Activated CD4-positive, alpha-beta T cell treated with anti-CD3 and anti-CD28 coated beads, Interleukin-2, Interleukin-4, amounts not matched to agents 100 ng/mL and 50 ng/mL, durations not matched to agents 16 hours and 8 hours (primary cell): ENCODE results near the gene IGSF9.
A peak's percentile ranks its signal among the peaks of the same experiment; 100 is the strongest.

Experiments
- DNase-seq: peaks from one replicate; pipeline ENCODE4 v3.0.0-alpha.2; 2020; ENCODE audit warnings: low spot score

Gene IGSF9

DNA sequence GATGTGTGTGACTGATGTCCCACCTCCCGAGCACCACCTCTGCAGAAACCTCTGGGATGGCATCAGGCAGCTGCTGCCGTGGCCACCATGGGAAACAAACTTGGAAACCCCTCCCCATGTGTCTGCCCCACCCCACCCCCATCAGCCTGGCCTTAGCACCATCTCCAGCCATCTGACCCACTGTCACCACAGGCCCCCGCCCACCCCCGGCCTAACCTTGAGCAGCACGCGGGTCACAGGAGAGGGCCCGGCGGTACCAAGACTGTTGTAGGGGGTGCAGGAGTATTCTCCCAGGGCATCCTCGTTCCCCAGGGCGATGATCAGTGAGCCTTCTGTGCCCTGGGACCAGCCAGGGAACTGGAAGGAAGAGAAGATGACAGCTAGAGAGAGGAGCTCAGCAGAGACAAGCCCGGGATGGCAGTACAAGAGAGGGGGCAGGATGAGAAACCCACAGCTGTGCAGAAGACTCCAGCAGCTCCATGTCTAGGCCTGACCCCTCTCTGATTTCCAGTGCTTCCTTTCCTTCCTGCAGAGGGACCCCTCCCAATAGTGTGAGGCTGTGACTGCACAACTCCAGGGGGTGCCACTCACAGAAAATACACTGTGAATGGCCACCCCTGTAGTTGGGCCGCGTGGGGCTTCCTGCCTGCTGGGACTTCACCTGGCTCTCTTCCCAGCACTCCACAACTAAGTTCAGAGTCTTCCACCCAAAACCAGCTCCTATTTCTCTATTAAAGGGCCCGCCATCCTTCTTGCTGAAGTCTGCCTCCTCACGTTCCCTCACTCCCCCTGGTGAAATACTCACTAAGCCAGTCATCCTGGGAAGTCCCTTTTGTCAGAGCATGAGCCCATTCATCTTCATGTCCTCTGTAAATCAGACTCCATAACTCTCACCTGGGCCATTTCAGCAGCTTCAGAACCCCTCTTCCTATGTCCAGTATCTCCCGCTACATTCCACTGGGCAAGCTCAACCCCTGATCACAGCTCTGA, 12.8 kb downstream of the IGSF9 start:
- DNase-seq = no peak

DNA sequence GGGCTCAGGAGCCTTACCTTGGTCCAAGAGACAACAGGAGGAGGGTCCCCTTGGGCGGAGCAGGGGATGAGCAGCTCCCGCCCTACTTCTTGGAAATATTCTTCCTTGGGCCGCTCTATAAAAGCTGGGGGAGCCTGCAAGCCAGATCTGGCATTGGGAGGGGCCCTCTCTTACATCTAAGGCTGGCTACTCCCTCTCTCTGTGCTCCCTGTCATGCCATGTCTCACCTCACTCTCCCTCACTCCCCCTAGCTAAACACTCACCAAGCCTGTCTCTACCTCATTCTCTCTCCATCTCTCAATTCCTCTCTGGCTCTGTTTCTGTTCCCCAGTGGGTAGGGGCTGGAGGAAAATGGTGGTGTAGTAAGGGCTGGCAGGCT, 13.6 kb downstream of the IGSF9 start:
- DNase-seq = no peak

DNA sequence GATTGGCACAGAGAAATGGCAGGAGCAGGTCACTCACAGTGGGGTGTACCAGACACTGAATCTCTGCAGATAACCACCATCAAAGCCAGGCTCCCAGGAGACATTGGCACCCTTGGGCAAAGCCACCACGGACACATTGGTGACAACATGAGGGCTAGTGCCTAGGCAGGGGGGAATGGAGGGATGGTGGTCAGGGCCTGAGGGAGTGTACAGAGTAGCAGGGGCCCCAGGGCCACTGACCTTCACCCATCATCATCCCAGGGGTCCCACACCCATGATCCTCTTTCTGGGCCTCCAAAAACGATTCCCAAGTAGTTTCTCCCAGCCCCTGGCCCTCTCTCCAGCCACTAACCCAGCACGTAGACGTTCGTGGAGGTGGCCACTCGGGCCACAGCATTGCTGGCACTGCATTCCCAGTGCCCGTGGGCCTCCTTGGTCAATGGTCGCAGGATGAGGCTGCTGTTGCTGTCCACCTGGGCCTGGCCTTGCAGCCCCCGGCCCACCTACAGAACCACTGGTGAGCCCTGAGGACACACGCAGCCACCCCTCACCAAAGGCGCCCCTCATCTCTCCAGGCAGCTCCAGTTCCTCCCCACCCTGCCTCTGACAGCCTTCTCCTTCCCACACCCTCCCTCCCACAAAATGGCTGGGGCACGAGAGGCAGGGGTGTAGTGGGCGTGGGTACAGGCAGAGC, 14.2 kb downstream of the IGSF9 start:
- DNase-seq = no peak

DNA sequence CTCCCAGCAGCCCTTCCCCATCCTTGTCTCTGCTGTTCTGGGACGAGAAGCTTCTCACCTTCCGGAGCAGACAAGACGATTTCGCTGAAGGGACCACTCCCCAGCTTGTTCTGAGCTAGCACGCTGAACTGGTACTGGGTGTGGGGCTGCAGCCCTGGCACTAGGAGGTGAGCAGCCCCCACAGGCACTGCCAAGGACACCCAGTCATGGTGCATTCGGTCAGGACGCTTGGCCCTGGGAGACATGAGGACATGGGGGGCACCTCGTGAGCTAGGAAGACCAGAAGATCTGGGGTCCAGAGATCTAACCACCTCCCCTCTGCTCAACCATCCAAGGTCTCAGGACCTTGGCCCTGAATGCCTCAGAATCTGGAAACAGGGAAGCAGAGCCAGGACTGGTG, 14.8 kb downstream of the IGSF9 start:
- no peak for DNase-seq

DNA sequence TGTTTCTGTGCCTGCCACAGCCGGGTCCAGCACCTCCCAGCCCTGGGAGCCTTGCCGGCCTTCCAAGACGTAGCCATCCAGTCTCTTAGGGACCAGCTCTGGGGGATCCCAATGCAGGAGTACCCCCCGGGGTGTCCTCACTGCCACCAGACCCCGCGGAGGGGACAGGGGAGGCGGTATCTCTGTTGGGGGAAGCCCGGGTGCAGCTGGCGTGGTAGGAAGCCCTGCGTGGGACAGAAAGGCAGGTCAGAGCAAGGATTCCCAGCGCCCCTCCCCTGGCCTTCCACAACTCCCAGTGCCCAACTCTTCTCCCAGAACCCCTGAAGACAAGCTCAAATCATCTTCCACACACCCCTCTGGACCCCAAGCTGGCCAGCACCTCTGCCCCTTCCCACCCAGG, 15.2 kb downstream of the IGSF9 start:
- DNase-seq = no peak

DNA sequence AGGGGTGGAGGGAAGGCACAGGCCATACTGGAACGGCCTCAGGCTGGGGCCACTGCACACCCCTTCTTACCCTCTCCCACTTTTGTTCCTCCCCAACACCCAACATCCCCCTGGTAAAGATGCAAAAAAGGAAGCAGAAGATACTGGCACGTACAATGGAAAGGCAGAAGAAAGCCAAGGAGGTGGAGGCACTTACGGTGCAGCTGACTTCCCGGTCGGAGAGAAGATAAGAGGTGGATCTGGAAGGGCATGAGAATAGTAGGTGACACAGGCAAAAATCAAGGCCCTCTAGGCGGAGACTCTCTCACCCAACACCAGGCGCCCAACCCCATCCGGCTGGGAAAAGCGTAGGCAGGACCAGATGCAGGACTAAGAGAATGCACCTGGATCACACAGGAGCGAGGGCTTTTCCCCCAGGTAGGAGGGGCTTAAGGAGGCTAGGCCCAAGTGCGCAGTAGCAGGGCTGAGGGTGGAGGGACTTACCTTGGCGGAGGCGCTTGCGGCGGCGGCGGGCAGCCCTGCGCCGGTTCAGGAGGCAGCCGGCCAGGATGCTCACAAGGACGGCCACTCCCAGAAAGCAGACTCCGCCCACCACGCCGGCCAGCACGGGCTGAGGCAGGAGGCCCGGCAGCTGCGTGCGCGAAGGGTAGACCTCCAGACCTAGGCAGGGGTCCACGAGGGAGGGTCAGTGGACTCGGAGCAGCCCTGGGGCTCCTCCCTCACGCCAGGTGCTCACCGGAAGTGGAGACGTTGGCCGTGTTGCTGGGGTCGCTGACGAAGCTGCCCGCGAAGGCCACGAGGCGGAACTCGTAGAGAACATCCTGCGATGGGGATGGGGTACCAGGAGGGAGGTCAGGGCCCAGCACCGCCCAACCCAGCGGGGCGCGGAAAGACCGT, 16.0 kb downstream of the IGSF9 start:
- no peak for DNase-seq

DNA sequence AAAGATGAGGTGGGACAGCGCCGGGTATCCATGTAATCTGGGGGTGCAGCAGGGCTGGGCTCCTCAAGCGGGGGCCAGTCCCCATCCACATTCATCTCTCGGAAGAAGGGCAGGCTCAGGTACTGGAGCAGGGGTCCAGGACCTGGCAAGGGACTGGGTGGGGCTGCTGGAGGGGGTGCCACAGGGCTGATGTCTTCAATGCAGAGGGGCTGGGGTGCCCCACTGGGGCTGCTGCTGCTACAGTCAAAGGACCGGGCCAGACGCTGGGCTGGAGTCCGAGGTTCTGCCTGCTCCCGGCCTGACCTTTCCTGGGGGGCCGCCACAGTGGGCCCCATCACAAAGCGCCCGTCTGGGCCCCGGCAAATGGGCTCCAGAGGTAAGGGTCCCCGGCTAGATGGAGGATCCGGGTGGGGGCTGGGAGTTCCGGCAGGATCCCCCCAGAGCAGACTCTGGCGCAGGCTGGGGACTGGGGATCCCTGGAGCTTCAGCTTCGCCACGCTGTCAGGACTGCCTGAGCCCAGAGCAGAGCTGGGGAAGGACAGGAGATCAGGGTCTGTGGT, 16.8 kb downstream of the IGSF9 start:
- no peak for DNase-seq

DNA sequence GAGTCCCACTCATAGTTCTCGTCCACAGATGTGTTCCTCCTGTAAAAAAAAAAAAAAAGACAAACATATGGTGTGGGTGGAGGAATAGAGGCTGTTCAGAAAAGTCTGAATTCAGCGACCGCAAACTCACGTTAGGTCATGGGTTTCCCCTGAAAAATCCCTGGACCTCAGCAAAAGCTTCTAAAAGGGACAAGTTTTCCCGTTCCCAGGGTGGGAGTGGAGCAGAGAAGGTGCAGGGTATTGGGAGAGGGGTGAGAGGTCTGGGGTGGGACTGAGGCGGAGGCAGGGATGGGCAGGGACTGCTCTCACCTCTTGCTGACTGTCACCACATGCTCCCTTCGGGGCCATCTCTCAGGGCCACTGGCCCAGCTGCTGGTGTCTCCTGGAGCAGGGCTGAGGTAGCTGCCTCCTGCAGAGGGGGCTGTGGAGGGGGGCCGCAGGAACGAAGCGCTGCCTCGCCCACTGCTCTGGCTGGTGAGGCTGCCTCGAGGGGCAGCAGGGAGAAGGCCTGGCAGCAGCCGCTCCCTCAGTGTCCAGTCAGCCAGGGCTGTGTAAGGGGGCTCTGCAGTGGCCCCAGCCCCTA, 17.5 kb downstream of the IGSF9 start:
- no peak for DNase-seq

DNA sequence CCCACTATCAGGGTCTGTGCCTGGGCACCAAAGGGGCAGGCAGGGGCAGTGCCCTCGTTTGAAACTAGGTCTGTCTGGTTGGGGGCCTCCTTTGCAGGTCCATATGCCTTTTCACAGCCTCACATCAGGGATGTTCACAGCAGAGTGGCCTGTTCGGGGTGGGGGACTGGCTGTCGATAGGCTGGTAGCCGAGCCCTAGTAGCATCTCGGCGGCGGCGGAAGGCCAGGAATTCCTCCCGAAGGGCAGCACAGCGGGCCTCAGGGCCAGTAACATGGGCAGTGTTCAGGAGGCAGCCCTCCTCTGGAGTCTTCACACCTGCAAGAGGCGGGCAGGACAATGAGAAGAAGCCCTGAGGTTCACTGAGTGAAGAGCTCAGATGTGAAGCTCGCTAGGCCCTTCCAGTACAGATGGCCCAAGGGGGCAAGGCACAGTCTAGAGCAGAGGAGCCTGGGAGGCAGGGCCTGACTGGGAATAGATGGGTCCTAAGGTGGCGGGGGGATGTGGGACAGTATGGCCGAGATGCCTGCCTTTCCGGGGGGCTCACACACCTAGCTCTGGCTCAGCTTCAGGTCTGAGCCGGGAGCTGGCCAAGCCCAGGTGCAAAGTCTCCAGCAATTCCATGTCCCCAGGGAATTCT, 18.1 kb downstream of the IGSF9 start:
- DNase-seq = no peak

DNA sequence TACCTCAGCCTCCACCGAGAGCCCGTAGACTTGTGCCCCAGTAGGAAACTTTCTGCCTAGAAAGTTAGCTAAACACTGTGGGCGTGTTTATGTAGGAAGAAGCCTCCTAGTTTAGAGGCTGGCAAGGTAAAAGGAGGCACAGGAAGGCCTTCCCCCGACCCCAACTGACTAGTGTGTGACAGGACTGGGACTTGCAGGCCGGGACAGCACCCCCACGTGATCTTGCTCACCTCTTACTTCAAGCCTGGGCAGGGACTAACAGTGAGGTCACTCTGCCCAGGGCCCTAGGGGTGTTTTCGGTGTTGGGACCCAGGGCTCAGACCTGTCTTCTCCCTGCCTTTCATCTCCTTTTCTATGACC, 19.7 kb downstream of the IGSF9 start:
- DNase-seq = no peak

DNA sequence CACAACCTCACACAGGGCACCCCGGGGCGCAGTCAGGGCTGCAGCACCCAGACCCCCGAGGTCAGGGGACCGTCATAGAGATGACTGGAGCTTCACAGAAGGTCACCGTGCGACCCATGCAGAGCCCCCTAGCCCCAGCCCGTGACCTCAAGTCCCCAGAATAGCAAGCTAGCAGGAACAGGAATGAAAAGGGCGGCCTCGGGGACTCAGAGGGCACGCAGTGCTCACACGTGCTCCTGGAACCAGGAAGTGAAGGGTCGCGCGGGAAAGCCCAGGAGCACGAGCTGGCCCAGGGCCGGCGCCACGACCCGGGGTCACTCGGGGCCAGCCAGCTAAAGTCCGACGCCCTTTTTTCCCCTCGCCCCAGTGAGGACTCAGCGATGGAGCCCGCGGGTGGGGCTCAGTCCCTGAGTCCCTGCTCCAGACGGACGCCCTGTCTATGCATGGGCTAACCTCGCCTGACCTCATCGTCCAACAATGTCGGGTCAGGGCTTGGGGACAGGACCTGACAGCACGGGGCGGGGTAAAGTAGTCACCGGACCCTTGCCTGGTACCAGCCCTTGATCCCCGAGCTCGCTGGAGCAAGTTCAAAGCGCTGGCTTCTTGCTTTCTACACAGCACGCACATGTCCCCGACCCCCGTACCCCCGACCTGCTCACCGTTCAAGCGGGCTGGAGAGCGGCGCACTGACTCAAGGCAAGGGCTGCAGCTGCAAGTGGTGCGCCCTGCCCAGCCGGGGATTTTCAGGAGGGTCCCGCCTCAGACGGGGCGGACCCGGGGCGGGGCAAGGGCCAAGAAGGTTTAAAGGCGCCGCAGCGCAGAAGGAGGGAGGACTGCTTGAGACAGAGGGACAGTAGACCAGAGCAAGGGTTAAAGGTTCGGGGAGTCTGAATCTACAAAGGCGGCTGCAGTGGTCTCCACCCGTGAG, 20.4 kb downstream of the IGSF9 start, which contains the start of gene TAGLN2:
TSS of gene TAGLN2 (minus strand) at position 717 of the 928 bp plus-strand sequence. CDS start 4,998 bp downstream, outside the sequence.
- peak; percentile 89 for DNase-seq

DNA sequence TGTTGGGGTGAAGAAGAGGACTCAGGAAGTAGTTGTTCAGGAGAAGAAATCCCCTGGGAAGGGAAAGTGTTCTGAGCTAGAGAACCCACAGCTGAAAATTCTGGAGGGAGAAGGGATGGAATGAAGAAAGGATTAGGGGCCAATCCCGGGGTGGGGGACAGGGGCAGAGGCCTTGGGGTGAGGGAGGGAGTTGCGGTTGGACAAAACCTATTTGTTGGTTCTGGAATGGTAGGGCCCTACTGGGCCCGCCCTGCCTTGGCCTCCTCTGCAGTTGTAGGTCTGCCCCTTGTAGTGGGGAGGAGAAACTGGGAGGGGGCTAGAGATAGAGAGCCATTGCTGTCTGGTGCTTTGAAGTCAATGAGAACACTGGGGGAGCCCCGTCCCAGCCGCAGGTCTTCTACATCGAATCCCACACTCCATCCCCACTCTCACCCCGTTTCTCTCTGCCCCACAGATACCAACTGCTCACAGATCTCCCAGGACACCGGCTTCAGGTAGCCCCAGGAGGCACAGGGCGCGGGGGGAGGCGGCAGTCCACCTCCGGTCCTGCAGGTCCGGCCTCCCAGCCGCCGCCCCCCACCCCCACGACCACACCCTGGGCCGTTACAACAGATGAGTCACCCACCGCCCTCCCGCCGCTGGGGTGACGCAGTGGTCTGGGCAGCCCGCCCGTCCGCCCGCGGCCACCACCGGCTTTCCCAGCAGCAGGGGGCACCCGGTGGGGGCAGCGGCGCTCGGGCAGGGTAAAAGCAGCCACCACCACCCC, 21.2 kb downstream of the IGSF9 start:
- peak; percentile 63 for DNase-seq

DNA sequence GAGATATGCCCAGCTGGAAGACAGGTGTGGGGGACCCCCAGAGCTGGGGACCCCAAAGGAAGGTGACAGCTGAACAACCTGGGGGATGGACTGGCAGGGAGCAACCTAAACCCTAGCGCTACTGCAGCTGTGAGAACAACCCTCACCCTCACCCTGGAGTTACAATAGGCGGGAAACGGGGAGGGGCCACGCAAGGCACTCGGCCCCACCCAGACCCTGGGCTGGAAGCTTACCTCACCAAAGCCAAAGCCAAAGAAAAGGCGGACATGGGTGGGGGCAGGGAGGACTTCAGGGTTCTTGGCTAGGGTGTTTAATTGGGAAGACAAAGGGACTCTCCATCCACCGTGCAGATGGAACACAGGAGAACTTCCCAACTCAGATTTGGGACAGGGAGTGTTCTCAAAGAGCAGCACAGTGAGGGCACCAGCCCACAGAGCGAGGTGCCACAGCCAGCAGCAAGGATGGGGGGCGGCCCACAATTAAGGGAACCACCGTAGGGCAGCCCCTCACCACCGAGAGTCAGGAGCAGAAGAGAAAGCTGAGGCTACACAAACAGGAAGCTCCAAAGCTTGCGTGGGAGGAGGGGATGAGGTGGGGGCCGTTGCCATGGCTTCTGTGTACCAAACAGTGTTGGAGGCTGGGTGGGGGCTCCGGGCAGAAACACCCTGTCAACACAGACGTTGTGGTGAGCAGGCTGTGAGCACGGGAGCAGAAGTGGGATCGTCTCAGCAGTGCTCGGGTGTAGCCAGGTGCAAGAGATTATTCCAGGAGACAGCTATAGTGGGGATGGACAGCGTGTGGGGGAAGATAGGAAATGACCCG, 22.0 kb downstream of the IGSF9 start:
- peak; percentile 78 for DNase-seq

DNA sequence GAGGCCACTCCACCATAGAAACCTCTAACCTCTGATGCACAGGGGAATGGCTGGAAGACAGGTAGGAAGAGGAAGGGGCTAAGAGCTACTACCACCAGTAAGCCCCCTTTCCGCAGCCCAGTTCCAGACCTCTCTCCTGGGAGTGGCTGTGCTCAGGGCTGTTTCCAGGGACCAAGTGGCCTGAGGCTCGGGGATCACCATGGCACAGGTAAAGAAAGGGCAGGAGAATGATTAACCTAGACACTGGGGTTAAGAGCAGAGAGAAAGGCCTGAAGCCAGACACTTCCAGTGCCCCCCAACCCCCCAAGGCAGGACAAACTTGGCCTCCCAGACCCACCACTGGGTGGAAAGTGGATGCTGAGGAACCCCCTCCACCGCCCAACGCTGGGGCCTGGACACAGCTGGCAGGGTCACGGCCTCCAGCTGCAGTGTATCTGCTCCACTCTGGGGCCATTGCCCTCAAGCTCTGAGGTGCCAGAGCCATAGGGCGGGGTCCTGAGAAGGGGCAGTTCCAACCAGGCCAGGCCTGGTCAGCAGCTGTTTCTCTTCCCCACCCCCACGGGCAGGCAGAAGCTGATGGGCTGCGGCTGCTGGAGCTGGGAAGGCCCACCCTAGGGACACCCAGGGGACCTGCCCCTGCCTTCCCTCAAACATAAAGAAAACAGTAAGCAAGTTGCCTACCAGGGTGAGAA, 22.8 kb downstream of the IGSF9 start:
- no peak for DNase-seq

DNA sequence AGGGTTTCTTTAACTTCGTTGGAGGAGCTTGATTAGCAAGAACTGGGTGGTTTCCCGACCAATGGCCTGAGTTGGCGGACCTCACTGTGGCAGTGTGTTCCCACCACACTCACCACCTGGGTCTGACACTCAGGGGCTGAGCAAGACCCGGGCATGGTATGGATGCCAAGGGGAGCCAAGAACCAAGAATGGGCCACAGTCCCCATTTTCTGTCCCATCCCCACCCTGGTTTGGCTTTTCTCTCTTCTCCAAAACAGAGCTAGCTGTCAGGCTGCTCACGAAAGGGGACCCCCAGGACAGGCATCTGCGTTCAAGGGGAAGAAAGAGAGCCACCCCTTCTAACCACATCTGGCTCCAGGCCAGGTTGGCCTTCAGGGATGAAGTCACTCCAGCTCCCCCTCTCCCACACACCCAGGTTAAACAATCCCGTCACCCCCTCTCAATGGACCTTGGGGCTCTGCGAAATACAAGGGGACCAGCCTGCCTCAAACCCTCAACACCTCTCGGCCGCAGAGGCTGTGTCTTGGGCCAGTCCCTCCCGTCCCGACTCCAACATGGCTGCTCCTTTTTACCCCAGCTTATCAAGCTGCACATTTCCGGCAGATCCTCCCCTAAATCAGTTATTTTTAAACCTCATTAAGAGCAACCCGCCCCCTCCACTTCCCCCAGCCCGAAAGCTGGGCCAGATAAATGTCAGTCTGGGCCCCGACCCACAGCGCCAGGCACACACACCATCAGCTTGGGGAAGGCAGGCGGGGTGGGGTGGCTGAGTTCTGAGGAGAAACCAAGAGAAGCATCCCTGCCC, 23.5 kb downstream of the IGSF9 start:
- no peak for DNase-seq

DNA sequence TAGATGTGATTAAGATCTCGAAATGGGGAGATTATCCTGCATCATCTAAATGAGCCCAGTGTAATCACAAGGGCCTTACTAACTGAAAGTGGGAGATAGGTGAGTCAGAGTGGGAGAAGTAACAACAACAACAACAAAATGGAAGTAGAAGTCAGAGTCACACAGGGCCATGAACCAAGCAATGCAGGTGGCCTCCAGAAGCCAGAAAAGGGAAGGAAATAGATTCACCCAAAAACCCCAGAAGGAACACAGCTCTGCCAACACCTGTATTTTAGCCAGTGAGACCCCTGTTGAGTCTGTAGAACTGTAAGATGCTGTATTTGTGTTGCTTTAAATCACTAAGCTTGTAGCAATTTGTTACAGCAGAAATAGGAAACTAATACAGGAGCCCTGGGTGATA, 24.2 kb downstream of the IGSF9 start:
- DNase-seq = peak; percentile 61

DNA sequence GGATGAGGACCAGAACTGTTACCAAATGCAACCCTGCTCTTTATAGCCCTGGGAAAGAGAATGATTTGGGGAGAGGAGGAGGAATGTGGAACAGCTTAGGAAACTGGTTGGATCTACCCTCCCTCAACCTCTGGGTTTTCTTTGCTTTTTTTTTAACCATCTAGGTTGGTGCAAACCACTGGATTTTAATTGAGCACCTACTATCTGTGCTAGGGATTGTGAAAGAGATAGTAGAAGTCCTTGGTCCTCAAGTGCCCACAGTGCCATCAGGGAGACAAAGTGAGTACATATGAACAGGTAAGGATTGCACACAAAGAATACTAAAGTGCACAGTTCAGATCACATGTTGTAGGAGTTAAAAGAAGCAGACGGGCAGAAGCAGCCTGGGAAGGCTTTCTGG, 24.8 kb downstream of the IGSF9 start:
- DNase-seq = no peak
